Vagina (tissue), 2 donors: ENCODE results near the gene MYADML2.

Experiments used
- CTCF ChIP-seq, 3 experiments: fragments of 450-650 bp in 2 of 3; fragments of 200-600 bp in 1 of 3; sonication (generic) in 1 of 3; IDR thresholded peaks; one replicate each; pipeline ENCODE4 v1.5.1; 2017 to 2019; ENCODE audit warnings: antibody characterized with exemption in 3 of 3, mild to moderate bottlenecking in 2 of 3, moderate library complexity in 2 of 3
- POLR2A ChIP-seq, 2 donors: fragments of 450-650 bp; IDR thresholded peaks; one replicate each; pipeline ENCODE4 v1.6.1; 2017; ENCODE audit warnings: antibody characterized with exemption in 2 of 2, mild to moderate bottlenecking in 2 of 2, moderate library complexity in 2 of 2

- TF ChIP-seq CTCF (IDR thresholded peaks at IDR 0.05) (no peak), POLR2A (IDR thresholded peaks at IDR 0.05) (no peak)
These were observed 51.6 kb downstream of the MYADML2 start for GRCh38 chr17:81895400-81895799.
